Neuronal stem cell (in vitro differentiated cells): ENCODE measurements around the gene KRTAP20-1.
A peak's percentile ranks its signal among the peaks of the same experiment; 100 is the strongest.

Source experiments
- DNase-seq: peaks from one replicate; pipeline ENCODE4 v3.0.0-alpha.2; 2013; ENCODE audit warnings: low spot score
- H2AFZ ChIP-seq: one replicate; pipeline ENCODE4 v1.6.1; 2013; ENCODE audit warnings: mild to moderate bottlenecking, low read length, inconsistent platforms
- H2AK5ac ChIP-seq: 2 replicates; pipeline ENCODE4 v1.6.1; 2013; ENCODE audit warnings: low read depth, mild to moderate bottlenecking, inconsistent platforms, low read length, moderate library complexity, mixed read lengths
- H2BK120ac ChIP-seq: 2 replicates; pipeline ENCODE4 v1.6.1; 2013; ENCODE audit warnings: low read depth, mild to moderate bottlenecking, inconsistent platforms, low read length, moderate library complexity, mixed read lengths
- H2BK12ac ChIP-seq: one replicate; pipeline ENCODE4 v1.6.1; 2013; ENCODE audit warnings: low read length, inconsistent platforms
- H2BK15ac ChIP-seq: 2 replicates; pipeline ENCODE4 v1.6.1; 2013; ENCODE audit warnings: mild to moderate bottlenecking, low read length, inconsistent platforms, mixed read lengths
- H2BK5ac ChIP-seq: one replicate; pipeline ENCODE4 v1.6.1; 2013; ENCODE audit warnings: inconsistent platforms, mild to moderate bottlenecking, low read length, moderate library complexity
- H3K14ac ChIP-seq: one replicate; pipeline ENCODE4 v1.6.1; 2013; ENCODE audit warnings: low read length, inconsistent platforms
- H3K18ac ChIP-seq: 2 replicates; pipeline ENCODE4 v1.6.1; 2013; ENCODE audit warnings: low read length, inconsistent platforms
- H3K23ac ChIP-seq: 2 replicates; pipeline ENCODE4 v1.6.1; 2013; ENCODE audit warnings: low read depth, mild to moderate bottlenecking, mixed read lengths, low read length, inconsistent platforms; ENCODE audit not compliant: poor library complexity
- H3K27ac ChIP-seq: replicated peaks from 3 replicates; pipeline ENCODE4 v1.5.1; 2013; ENCODE audit warnings: low read length, inconsistent platforms
- H3K27me3 ChIP-seq, 3 experiments: 2 replicates each; pipeline ENCODE4 v1.6.1; 2013; ENCODE audit warnings: low read length in 3 of 3, mild to moderate bottlenecking in 2 of 3, inconsistent platforms in 1 of 3, low read depth in 1 of 3, mixed read lengths in 1 of 3, moderate library complexity in 1 of 3; ENCODE audit not compliant: control insufficient read depth in 3 of 3, insufficient read depth in 3 of 3
- H3K36me3 ChIP-seq, 2 donors: replicated peaks in 1 of 2; 2 replicates each; pipeline ENCODE4 v1.6.1; 2013; ENCODE audit warnings: low read length in 2 of 2; ENCODE audit not compliant: control insufficient read depth in 2 of 2, insufficient read depth in 2 of 2
- H3K4ac ChIP-seq: 2 replicates; pipeline ENCODE4 v1.6.1; 2013; ENCODE audit warnings: inconsistent platforms, mild to moderate bottlenecking, low read length, moderate library complexity
- H3K4me1 ChIP-seq, 2 donors: 1 replicate in 1 of 2; 2 replicates in 1 of 2; pipeline ENCODE4 v1.6.1; 2013; ENCODE audit warnings: low read length in 2 of 2, low read depth in 1 of 2; ENCODE audit not compliant: control insufficient read depth in 2 of 2, insufficient read depth in 1 of 2
- H3K4me2 ChIP-seq: one replicate; pipeline ENCODE4 v1.6.1; 2013; ENCODE audit warnings: mild to moderate bottlenecking, low read length, inconsistent platforms; ENCODE audit not compliant: insufficient read depth, poor library complexity, severe bottlenecking
- H3K4me3 ChIP-seq, 2 donors: 2 replicates each; pipeline ENCODE4 v1.5.1; 2013; ENCODE audit warnings: low read length in 2 of 2, mild to moderate bottlenecking in 2 of 2, inconsistent platforms in 1 of 2, moderate library complexity in 1 of 2
- H3K79me1 ChIP-seq: one replicate; pipeline ENCODE4 v1.6.1; 2013; ENCODE audit warnings: low read depth, mild to moderate bottlenecking, inconsistent platforms, low read length, moderate library complexity
- H3K9ac ChIP-seq: one replicate; pipeline ENCODE4 v1.6.1; 2013; ENCODE audit warnings: mild to moderate bottlenecking, low read depth, low read length, inconsistent platforms; ENCODE audit not compliant: poor library complexity
- H3K9me3 ChIP-seq, 2 donors: replicated peaks in 1 of 2; 2 replicates each; pipeline versions ENCODE3 to v1.6.1; 2013; ENCODE audit warnings: low read length in 2 of 2, mild to moderate bottlenecking in 2 of 2, inconsistent platforms in 1 of 2, low read depth in 1 of 2, mixed read lengths in 1 of 2, moderate library complexity in 1 of 2; ENCODE audit not compliant: control insufficient read depth in 2 of 2, insufficient read depth in 1 of 2
- H4K8ac ChIP-seq: one replicate; pipeline ENCODE4 v1.6.1; 2013; ENCODE audit warnings: low read depth, mild to moderate bottlenecking, inconsistent platforms, low read length, moderate library complexity
- H4K91ac ChIP-seq: one replicate; pipeline ENCODE4 v1.6.1; 2013; ENCODE audit warnings: low read length, low read depth, mild to moderate bottlenecking, inconsistent platforms; ENCODE audit not compliant: poor library complexity
- WGBS, 2 donors: extraction: QIAGEN DNeasy Blood & Tissue Kit; methylation state at CpG; one replicate each; pipeline ENCODE4 v1.1.7; 2013; ENCODE audit warnings: missing lambda C conversion rate in 2 of 2, mixed read lengths in 1 of 2; ENCODE audit not compliant: insufficient read length in 2 of 2, insufficient replicate concordance in 1 of 2; ENCODE audit errors: extremely low coverage in 2 of 2; 5-methylcytosine and 5-hydroxymethylcytosine counted together

KRTAP20-1 gene

GRCh38 chr21:30623362-30623761 is 7.1 kb downstream of the KRTAP20-1 start:
- H2BK12ac ChIP-seq, result no peak overlapping the region
- H3K9ac ChIP-seq, result no peak overlapping the region
- H3K27ac ChIP-seq, result no peak overlapping the region
- H2BK5ac ChIP-seq, result no peak overlapping the region
- H3K79me1 ChIP-seq, result no peaks in the 10 kb centered on the region
- H3K4ac ChIP-seq, result no peak overlapping the region
- no peak overlapping the region for H4K8ac ChIP-seq
- peak overlapping the region in 1 of 2 donors; percentile 36 for H3K4me3 ChIP-seq
- no peak for DNase-seq
- no CpG with 5 or more reads among the region's 3 CpGs for WGBS, 2 donors
- H3K9me3 ChIP-seq, result peaks cover 0 to 2% of the 10 kb centered on the region in 2 donors
- H3K18ac ChIP-seq, result no peak overlapping the region
- H4K91ac ChIP-seq, result no peak overlapping the region
- H2BK15ac ChIP-seq, result no peak overlapping the region
- H3K4me1 ChIP-seq, result no peaks in the 10 kb centered on the region
- no peak overlapping the region for H2AK5ac ChIP-seq
- H3K27me3 ChIP-seq, result no peaks in the 10 kb centered on the region
- H3K4me2 ChIP-seq, result no peak overlapping the region
- no peak overlapping the region for H2BK120ac ChIP-seq
- no peak overlapping the region for H2AFZ ChIP-seq
- no peak overlapping the region for H3K23ac ChIP-seq
- H3K14ac ChIP-seq, result no peak overlapping the region
- no peaks in the 10 kb centered on the region for H3K36me3 ChIP-seq

- Histone ChIP-seq H2BK12ac (no peak overlapping the region), H3K14ac (no peak overlapping the region), H3K4ac (no peak overlapping the region), H2BK120ac (no peak overlapping the region), H2BK5ac (no peak overlapping the region), H4K91ac (no peak overlapping the region), H2AFZ (no peak overlapping the region), H3K18ac (no peak overlapping the region), H2AK5ac (no peak overlapping the region), H3K4me3 (no peak overlapping the region), H3K9ac (no peak overlapping the region), H3K36me3 (no peaks in the 10 kb centered on the region), H3K27me3 (no peaks in the 10 kb centered on the region), H3K27ac (no peak overlapping the region), H3K4me2 (no peak overlapping the region), H4K8ac (no peak overlapping the region), H3K23ac (no peak overlapping the region), H3K9me3 (peaks cover 0 to 2% of the 10 kb centered on the region in 2 donors), H3K79me1 (no peaks in the 10 kb centered on the region), H2BK15ac (no peak overlapping the region), H3K4me1 (no peaks in the 10 kb centered on the region)
- whole genome bisulfite sequencing, 2 donors, result no CpG with 5 or more reads among the region's 4 CpGs
- DNase-seq, result no peak
Measured at GRCh38 chr21:30625449-30626165, 9.4 kb downstream of the KRTAP20-1 start.

- Histone ChIP-seq H3K9ac (no peak overlapping the region), H3K23ac (no peak overlapping the region), H2BK12ac (no peak overlapping the region), H3K18ac (no peak overlapping the region), H2BK5ac (no peak overlapping the region), H3K9me3 (peaks cover 0 to 2% of the 10 kb centered on the region in 2 donors), H3K36me3 (no peaks in the 10 kb centered on the region), H3K4me2 (no peak overlapping the region), H3K4me3 (no peak overlapping the region), H3K14ac (no peak overlapping the region), H2AK5ac (no peak overlapping the region), H3K4me1 (no peaks in the 10 kb centered on the region), H3K79me1 (no peaks in the 10 kb centered on the region), H2AFZ (no peak overlapping the region), H2BK15ac (no peak overlapping the region), H2BK120ac (no peak overlapping the region), H3K4ac (no peak overlapping the region), H4K91ac (no peak overlapping the region), H3K27me3 (no peaks in the 10 kb centered on the region), H4K8ac (no peak overlapping the region), H3K27ac (no peak overlapping the region)
- WGBS, 2 donors, result no CpG with 5 or more reads among the region's 4 CpGs
- no peak for DNase-seq
Measured at GRCh38 chr21:30628109-30628508, 11.9 kb downstream of the KRTAP20-1 start.

- no peak overlapping the region for H3K14ac ChIP-seq
- no peaks in the 10 kb centered on the region for H3K79me1 ChIP-seq
- H2AK5ac ChIP-seq, result no peak overlapping the region
- no peak for DNase-seq
- H2BK120ac ChIP-seq, result no peak overlapping the region
- H3K18ac ChIP-seq, result no peak overlapping the region
- no peak overlapping the region for H3K4me2 ChIP-seq
- H3K27ac ChIP-seq, result no peak overlapping the region
- no peak overlapping the region for H2BK12ac ChIP-seq
- H4K8ac ChIP-seq, result no peak overlapping the region
- no peak overlapping the region for H2AFZ ChIP-seq
- H3K4me1 ChIP-seq, result no peaks in the 10 kb centered on the region
- H3K27me3 ChIP-seq, result no peaks in the 10 kb centered on the region
- H3K23ac ChIP-seq, result no peak overlapping the region
- no peak overlapping the region for H4K91ac ChIP-seq
- no peak overlapping the region for H2BK5ac ChIP-seq
- H3K4ac ChIP-seq, result no peak overlapping the region
- no peak overlapping the region for H3K9ac ChIP-seq
- WGBS, 2 donors, result no CpG with 5 or more reads among the region's 1 CpG
- no peaks in the 10 kb centered on the region for H3K36me3 ChIP-seq
- no peak overlapping the region for H2BK15ac ChIP-seq
- no peak overlapping the region for H3K4me3 ChIP-seq
- H3K9me3 ChIP-seq, result peaks cover 0 to 2% of the 10 kb centered on the region in 2 donors
Measured at GRCh38 chr21:30629200-30629599, 13.0 kb downstream of the KRTAP20-1 start.
